GM23338 (cell line): Measurements from ENCODE around the gene C2orf66. TPM values are rescaled to one million over a fixed set of nuclear protein-coding genes. Genes with fewer than 3 reads are reported as not detected.

Experiments
- ATAC-seq: fragments of 200-7000 bp; cut with Tn5 transposase; 3 replicates; pipeline ENCODE4 v1.9.1; 2020
- DNase-seq: peaks from one replicate; pipeline ENCODE4 v3.0.0-alpha.2; 2015; ENCODE audit warnings: low spot score
- H2AFZ ChIP-seq: fragments of 200-600 bp; sonication (generic); 2 replicates; pipeline ENCODE4 v1.8.0; 2016; ENCODE audit warnings: antibody characterized with exemption, mild to moderate bottlenecking, moderate library complexity
- H3F3A ChIP-seq: fragments of 200-600 bp; sonication (generic); replicated peaks from 2 replicates; pipeline ENCODE4 v1.8.0; 2017; ENCODE audit warnings: antibody characterized with exemption, mixed run types, low read depth
- H3K27ac ChIP-seq: fragments of 200-600 bp; sonication (generic); 2 replicates; pipeline ENCODE4 v1.6.1; 2016; ENCODE audit warnings: low read depth
- H3K27me3 ChIP-seq: fragments of 200-600 bp; sonication (generic); 2 replicates; pipeline ENCODE4 v1.8.0; 2016; ENCODE audit warnings: mild to moderate bottlenecking, mixed run types, moderate library complexity; ENCODE audit not compliant: insufficient read depth
- H3K36me3 ChIP-seq: fragments of 200-600 bp; sonication (generic); 2 replicates; pipeline ENCODE4 v1.8.0; 2016; ENCODE audit warnings: mild to moderate bottlenecking; ENCODE audit not compliant: insufficient read depth
- H3K4me1 ChIP-seq: fragments of 200-600 bp; sonication (generic); 2 replicates; pipeline ENCODE4 v1.8.0; 2016; ENCODE audit warnings: mild to moderate bottlenecking, moderate library complexity; ENCODE audit not compliant: insufficient read depth
- H3K4me2 ChIP-seq: fragments of 200-600 bp; sonication (generic); 2 replicates; pipeline ENCODE4 v1.7.1; 2017; ENCODE audit warnings: mixed run types
- H3K4me3 ChIP-seq: fragments of 200-600 bp; sonication (generic); 2 replicates; pipeline ENCODE4 v1.6.1; 2016; ENCODE audit warnings: mixed run types
- H3K79me2 ChIP-seq: fragments of 200-600 bp; sonication (generic); replicated peaks from 2 replicates; pipeline ENCODE4 v1.8.0; 2017; ENCODE audit warnings: mild to moderate bottlenecking; ENCODE audit not compliant: insufficient read depth
- H3K9me2 ChIP-seq: fragments of 200-600 bp; sonication (generic); 2 replicates; pipeline ENCODE4 v1.8.0; 2017; ENCODE audit not compliant: insufficient read depth
- H4K20me1 ChIP-seq: fragments of 200-600 bp; sonication (generic); replicated peaks from 2 replicates; pipeline ENCODE4 v1.8.0; 2017; ENCODE audit warnings: mild to moderate bottlenecking; ENCODE audit not compliant: insufficient read depth
- H3K27ac Mint-ChIP-seq: 2 replicates; pipeline ENCODE4 v1.8.0; 2020; ENCODE audit warnings: inconsistent platforms, mild to moderate bottlenecking, moderate library complexity, mixed read lengths
- H3K27me3 Mint-ChIP-seq: 3 replicates; pipeline ENCODE4 v1.8.0; 2022; ENCODE audit warnings: low read depth, mild to moderate bottlenecking, moderate library complexity, mixed read lengths, inconsistent platforms; ENCODE audit not compliant: insufficient read depth, poor library complexity
- H3K36me3 Mint-ChIP-seq: 3 replicates; pipeline ENCODE4 v1.8.0; 2021; ENCODE audit warnings: low read depth, mild to moderate bottlenecking, inconsistent platforms, moderate library complexity, mixed read lengths
- H3K4me1 Mint-ChIP-seq: 3 replicates; pipeline ENCODE4 v1.8.0; 2020; ENCODE audit warnings: mild to moderate bottlenecking, inconsistent platforms, mixed read lengths
- H3K4me3 Mint-ChIP-seq: 3 replicates; pipeline ENCODE4 v1.8.0; 2021; ENCODE audit warnings: moderate library complexity, mild to moderate bottlenecking, inconsistent platforms, mixed read lengths
- H3K9me3 Mint-ChIP-seq: 3 replicates; pipeline ENCODE4 v1.8.0; 2020; ENCODE audit warnings: moderate library complexity, mild to moderate bottlenecking, inconsistent platforms, mixed read lengths
- CREB1 ChIP-seq: fragments of 250-450 bp; sonication (Bioruptor Pico); IDR thresholded peaks from 2 replicates; pipeline ENCODE4 v1.5.0; 2020; ENCODE audit warnings: low read depth, mild to moderate bottlenecking, moderate library complexity
- CTCF ChIP-seq, 2 experiments: fragments of 200-600 bp in 1 of 2; sonication (generic) in 1 of 2; conservative IDR thresholded peaks; 2 replicates each; pipeline versions ENCODE4 v1.5.1 to v1.6.1; 2016 to 2017; ENCODE audit warnings: antibody characterized with exemption in 2 of 2, low read depth in 2 of 2, mild to moderate bottlenecking in 2 of 2, moderate library complexity in 1 of 2
- ETS1 ChIP-seq: IDR thresholded peaks from 2 replicates; pipeline ENCODE4 v1.6.1; 2016; ENCODE audit warnings: antibody characterized with exemption
- EZH2 ChIP-seq: fragments of 200-600 bp; sonication (generic); IDR thresholded peaks from one replicate; pipeline ENCODE4 v1.8.0; 2017; ENCODE audit warnings: antibody characterized with exemption, mild to moderate bottlenecking, low read depth; ENCODE audit not compliant: unreplicated experiment
- JUNB ChIP-seq: IDR thresholded peaks from one replicate; pipeline ENCODE4 v1.6.1; 2016; ENCODE audit warnings: antibody characterized with exemption; ENCODE audit not compliant: unreplicated experiment
- NANOG ChIP-seq: IDR thresholded peaks from 2 replicates; pipeline ENCODE4 v1.6.1; 2016; ENCODE audit warnings: antibody characterized with exemption, borderline replicate concordance
- POLR2AphosphoS5 ChIP-seq: IDR thresholded peaks from 2 replicates; pipeline ENCODE4 v1.6.1; 2016; ENCODE audit warnings: antibody characterized with exemption, low read depth
- REST ChIP-seq: IDR thresholded peaks from one replicate; pipeline ENCODE4 v1.6.1; 2018; ENCODE audit warnings: antibody characterized with exemption; ENCODE audit not compliant: unreplicated experiment
- STAT1 ChIP-seq: IDR thresholded peaks from one replicate; pipeline ENCODE4 v1.6.1; 2016; ENCODE audit warnings: antibody characterized with exemption; ENCODE audit not compliant: unreplicated experiment
- ZNF114 ChIP-seq: fragments of 250-450 bp; sonication (Bioruptor Pico); IDR thresholded peaks from 2 replicates; pipeline ENCODE4 v1.5.0; 2020; ENCODE audit warnings: mild to moderate bottlenecking, moderate library complexity
- ZNF462 ChIP-seq: fragments of 250-450 bp; sonication (Bioruptor Pico); IDR thresholded peaks from 2 replicates; pipeline ENCODE4 v1.5.0; 2020; ENCODE audit warnings: mild to moderate bottlenecking, moderate library complexity
- polyA plus RNA-seq: library from polyadenylated mRNA; unstranded; fragments of >200 nt; fragmentation: Nextera tagmentation; extraction: Ambion mirVana; gene quantifications from 2 replicates; pipeline ENCODE4 v1.2.1, GENCODE V29; 2016
- total RNA-seq: library from RNA; depleted of rRNA; stranded (reverse); fragments of >200 nt; shearing (Covaris generic); gene quantifications from 2 replicates; pipeline ENCODE4 v1.2.3, GENCODE V29; 2014

Gene C2orf66
- total and polyA plus RNA-seq, 2 experiments from 2014 or later = not detected

GRCh38 chr2:196839574-196839973, 30.4 kb upstream of the C2orf66 start:
- no peaks in the 10 kb centered on the region for H3K27me3 Mint-ChIP-seq
- H3K27ac Mint-ChIP-seq = no peak overlapping the region
- Histone ChIP-seq H3K9me2 (no peaks in the 10 kb centered on the region), H3K27ac (no peak overlapping the region), H3K4me3 (no peak overlapping the region), H3K4me1 (no peaks in the 10 kb centered on the region), H3K27me3 (no peaks in the 10 kb centered on the region), H3K36me3 (peaks cover 10% of the 10 kb centered on the region; the same call in 1 of the 2 replicates), H3F3A (no peaks in the 10 kb centered on the region), H2AFZ (no peak overlapping the region), H3K79me2 (no peaks in the 10 kb centered on the region), H4K20me1 (no peaks in the 10 kb centered on the region), H3K4me2 (no peak overlapping the region)
- no peaks in the 10 kb centered on the region for H3K4me1 Mint-ChIP-seq
- TF ChIP-seq CREB1 = no peak
- no peak for TF ChIP-seq CTCF (conservative IDR thresholded peaks at IDR 0.05; ENCODE audit: low read depth in 2 of 2)
- no peak for TF ChIP-seq JUNB
- no peak for TF ChIP-seq POLR2AphosphoS5
- no peak for TF ChIP-seq EZH2
- no peak for TF ChIP-seq ETS1
- no peak for TF ChIP-seq ZNF462
- no peak for TF ChIP-seq ZNF114
- TF ChIP-seq REST = no peak
- no peak for TF ChIP-seq STAT1
- no peak for TF ChIP-seq NANOG
- ATAC-seq (no peak), DNase-seq (no peak)
- no peaks in the 10 kb centered on the region for H3K9me3 Mint-ChIP-seq
- no peak overlapping the region for H3K4me3 Mint-ChIP-seq
- H3K36me3 Mint-ChIP-seq = peaks cover 21% of the 10 kb centered on the region
